Hypothalamus (tissue), 51 donors: Measurements from ENCODE around the gene CSNK2A1.
"Not testable (repeated sequence)": the region's sequence is repeated elsewhere in the genome, so short reads cannot be mapped to it uniquely, and the experiment has no call there.

ENCODE experiments used
- DNase-seq, 51 donors: peaks; one replicate each; lab custom pipeline; 2025; lab: John Stamatoyannopoulos, UW

Gene CSNK2A1

GRCh38 chr20:497979-498378 lies 45.6 kb downstream of the CSNK2A1 start:
- DNase-seq = no peak

- no peak for DNase-seq
These were observed 47.4 kb downstream of the CSNK2A1 start for GRCh38 chr20:496126-496696.

- DNase-seq = no peak
These were observed 51.4 kb downstream of the CSNK2A1 start for GRCh38 chr20:492159-492558.

DNA sequence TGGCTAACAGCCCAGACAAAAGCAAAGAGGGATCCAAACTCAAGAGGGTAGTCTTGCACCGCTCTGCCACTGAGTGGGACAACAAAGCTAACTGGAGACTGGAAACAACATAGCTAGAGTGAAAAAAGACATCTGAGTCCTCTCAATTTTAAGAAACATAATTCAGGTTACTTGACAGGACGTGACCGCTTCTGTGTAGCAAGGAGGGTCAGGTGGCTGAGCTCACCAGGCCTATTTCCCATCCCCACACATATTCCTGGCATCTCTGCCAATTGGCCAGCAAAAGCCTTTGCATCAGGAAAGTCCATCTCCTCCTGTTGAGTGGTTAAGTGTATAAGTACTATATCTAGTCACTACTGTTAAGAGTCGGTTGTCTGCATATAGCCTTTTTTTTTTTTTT lies 55.9 kb downstream of the CSNK2A1 start:
- no peak for DNase-seq

GRCh38 chr20:483815-484644 lies 59.6 kb downstream of the CSNK2A1 start:
- peak in 20 of 51 donors; percentile 4 to 44 (median 12) for DNase-seq

GRCh38 chr20:481167-481566 lies 62.4 kb downstream of the CSNK2A1 start:
- no peak for DNase-seq

DNA sequence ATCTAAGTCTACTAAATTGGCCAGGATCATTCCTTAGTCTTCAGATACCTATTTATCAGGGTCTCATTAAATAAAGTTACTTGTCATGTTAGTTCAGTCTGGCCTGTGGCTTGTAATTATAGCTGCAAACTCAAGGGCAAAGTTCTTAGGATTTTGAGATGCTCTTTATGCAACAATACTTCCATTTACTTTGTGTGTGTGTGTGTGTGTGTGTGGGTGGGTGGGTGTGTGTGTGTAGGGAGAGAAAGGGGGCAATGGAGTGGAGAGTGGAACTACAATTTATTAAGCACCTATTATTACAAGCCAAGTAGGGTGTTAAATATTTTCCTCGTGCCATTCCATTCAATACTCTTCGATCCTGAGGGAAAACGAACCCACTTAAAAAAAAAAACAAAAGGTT lies 63.5 kb downstream of the CSNK2A1 start:
- no peak for DNase-seq

DNA sequence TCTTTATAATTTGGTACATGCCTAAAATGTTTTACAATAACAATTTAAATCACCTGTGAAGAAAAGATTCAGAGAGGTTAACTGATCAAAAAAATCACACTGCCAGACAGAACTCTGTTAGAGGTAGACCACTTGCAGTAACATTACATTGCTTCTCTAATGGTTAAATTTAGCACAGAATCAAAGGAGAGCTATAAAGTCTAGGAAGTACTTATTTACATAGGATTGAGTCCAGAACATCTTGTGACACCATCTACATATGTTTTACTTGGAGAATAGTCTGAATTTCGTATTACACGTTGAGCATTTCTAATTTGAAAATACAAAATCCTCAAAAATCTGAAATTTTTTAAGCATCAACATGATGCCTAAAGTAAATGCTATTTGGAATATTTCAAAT lies 64.1 kb downstream of the CSNK2A1 start:
- no peak for DNase-seq

DNA sequence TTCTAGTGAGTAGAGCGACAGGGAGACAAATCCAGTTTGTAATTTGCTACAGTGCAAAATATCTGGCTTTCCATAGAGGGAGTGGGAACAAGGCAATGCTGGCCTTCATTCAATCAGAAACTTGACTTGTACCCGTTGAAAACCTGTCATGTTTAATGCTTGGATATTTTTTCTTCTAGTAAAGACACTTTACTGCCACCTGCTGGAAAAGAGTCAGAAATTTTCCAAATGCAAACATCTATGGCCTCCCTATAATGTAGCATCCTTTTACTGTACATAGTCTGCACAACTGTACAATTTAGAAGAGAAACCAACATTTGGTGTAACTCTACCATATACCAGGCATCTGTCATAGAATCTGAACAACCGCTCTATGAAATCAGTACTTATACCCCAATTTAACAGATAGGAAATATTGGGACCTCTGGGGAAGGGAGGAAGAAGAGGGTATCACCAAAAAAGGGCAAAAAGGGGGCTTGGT lies 64.6 kb downstream of the CSNK2A1 start:
- DNase-seq = peak in 3 of 51 donors; percentile 5 to 57 (median 12)

- no peak for DNase-seq
These were observed 65.3 kb downstream of the CSNK2A1 start for GRCh38 chr20:478010-478948.

GRCh38 chr20:476561-477249 lies 66.9 kb downstream of the CSNK2A1 start:
- DNase-seq = not testable (repeated sequence)

DNA sequence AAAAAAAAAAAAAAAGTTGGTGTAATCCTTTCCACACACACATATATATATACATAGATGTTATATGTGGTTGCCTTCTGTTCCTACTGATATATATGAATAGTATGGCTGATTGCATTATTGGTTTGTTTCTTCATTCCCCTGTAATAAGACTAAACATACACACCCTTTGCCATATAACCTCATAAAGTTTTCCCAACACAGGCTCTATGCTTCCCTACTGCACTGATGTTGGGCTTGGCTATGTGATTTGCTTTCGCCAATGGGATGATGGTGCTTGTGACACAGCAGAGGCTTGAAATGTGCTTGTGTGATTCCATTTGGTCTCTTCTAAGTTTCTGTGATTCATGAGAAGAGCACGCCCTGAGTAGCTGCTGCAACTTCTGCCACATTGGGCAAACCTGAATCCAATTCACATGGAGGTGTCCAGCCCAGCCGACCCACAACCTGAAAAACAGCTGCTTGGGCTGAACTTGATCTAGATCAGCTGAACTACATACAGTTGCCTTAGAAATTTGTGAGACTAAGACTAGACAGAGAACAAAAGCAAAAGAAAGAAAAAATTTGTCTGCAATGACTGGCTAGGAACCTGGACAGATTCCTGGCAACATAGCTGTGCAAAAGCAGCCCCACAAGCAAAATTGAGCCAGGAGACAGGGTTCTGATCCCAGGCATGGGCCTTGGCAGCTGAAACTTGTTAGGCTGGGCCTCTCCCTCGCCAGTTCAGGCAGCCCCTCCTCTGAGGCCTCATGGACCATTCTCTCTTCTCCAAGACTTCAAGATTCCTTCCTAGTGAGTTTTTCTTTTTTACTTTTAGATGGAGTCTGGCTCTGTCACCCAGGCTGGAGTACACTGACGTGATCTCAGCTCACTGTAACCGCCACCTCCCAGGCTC lies 67.9 kb downstream of the CSNK2A1 start:
- DNase-seq = no peak

DNA sequence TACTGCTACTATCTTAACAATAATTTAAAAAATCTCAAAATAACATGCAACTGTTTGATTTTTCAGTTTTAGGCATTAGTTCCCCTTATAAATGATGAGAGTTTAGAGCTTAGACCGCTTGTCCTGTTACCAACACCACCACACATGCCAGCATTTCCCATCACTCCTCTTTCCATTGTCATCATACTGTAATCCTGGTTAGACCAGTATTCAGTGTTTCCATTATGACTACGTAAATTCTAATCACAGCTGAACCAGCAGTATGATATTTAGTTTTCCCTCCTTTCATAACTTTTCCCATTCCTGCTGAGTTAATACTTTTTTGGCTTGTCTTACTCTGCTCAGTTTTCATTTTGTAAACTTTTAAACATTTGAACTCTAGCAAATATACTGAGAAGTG lies 69.0 kb downstream of the CSNK2A1 start:
- no peak for DNase-seq

GRCh38 chr20:472889-473292 lies 70.7 kb downstream of the CSNK2A1 start:
- no peak for DNase-seq

- DNase-seq = no peak
These were observed 71.3 kb downstream of the CSNK2A1 start for GRCh38 chr20:472137-472846.

DNA sequence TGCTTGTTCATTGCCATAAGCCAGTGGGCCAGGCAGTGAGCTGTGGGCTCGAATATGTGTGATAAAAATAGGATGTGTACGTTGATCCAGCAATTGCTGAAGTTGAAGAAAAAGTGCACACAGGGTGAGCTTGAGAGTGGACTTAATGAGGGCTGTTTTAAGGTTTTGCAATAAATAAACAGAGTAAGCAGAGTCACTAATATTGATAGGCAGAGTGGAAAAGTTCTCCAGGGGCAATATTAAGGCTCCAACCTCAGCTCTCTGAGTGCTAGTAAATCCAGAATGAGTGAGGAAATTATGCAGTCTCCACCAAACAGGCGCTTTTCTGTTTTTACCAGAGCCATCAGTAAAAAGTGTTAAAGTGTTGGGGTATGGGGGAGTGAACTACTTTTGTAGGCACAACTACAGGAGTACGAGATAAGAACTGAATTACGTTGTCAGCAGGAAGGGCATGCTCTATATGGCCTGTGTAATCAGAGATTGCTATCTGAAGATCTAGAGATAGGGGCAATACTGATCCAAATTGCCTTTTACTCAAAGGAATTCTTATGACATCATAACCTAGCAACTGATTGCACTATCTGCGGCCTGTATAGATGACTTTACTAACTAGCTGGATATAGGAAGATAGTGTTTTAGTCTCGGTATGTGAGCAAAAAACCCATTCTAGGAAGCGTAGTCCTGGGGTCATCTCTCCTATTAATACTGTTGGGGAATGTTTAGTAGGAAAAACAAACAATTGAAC lies 73.7 kb downstream of the CSNK2A1 start:
- DNase-seq = no peak

DNA sequence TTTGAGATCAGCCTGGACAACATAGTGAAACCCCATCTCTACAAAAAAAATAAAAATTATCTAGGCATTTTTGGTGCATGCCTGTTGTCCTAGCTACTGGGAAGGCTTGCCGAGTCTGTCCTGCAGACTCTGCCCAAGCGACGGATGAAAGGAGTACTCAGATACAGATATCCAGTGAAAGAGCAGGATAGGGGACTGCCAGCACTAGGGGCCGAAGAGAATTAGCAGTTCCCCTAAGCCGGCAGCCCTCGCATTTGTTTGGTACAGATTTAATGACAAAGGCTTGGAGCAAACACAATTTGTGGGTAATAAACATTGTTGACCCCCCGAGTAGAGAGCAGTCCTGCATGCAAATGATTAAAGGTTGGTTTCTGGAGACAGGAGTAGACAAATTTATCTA lies 75.8 kb downstream of the CSNK2A1 start:
- no peak for DNase-seq
